Neural cell (in vitro differentiated cells): Measurements from ENCODE around the gene DCBLD1. TPM values are rescaled to one million over a fixed set of nuclear protein-coding genes. Genes with fewer than 3 reads are reported as not detected.

Source experiments
- H2AFZ ChIP-seq: fragments of 200-600, 300-800 bp; sonication (generic), shearing (Covaris generic); 2 replicates; pipeline ENCODE4 v1.6.0; 2014; ENCODE audit warnings: low read depth, mild to moderate bottlenecking, antibody characterized with exemption, low read length, moderate library complexity
- H3F3A ChIP-seq: fragments of 200-600 bp; shearing (Covaris generic); 2 replicates; pipeline ENCODE4 v1.6.1; 2016; ENCODE audit warnings: mild to moderate bottlenecking, moderate library complexity, mixed read lengths, antibody characterized with exemption, low read length; ENCODE audit not compliant: insufficient read depth, poor library complexity, severe bottlenecking
- H3K27ac ChIP-seq: fragments of 200-600, 300-800 bp; sonication (generic), shearing (Covaris generic); 2 replicates; pipeline ENCODE4 v1.5.1; 2014; ENCODE audit warnings: mild to moderate bottlenecking, low read length, moderate library complexity
- H3K27me3 ChIP-seq: fragments of 300-800, 200-600 bp; sonication (generic), shearing (Covaris generic); 2 replicates; pipeline ENCODE4 v1.6.0; 2014; ENCODE audit warnings: mild to moderate bottlenecking, low read depth, low read length, moderate library complexity; ENCODE audit not compliant: insufficient read depth
- H3K36me3 ChIP-seq: fragments of 300-800, 200-600 bp; sonication (generic), shearing (Covaris generic); 2 replicates; pipeline ENCODE4 v1.5.1; 2014; ENCODE audit warnings: mild to moderate bottlenecking, antibody characterized with exemption, low read length, moderate library complexity; ENCODE audit not compliant: insufficient read depth
- H3K4me2 ChIP-seq: fragments of 300-800, 200-600 bp; sonication (generic), shearing (Covaris generic); 2 replicates; pipeline ENCODE4 v1.6.0; 2014; ENCODE audit warnings: mild to moderate bottlenecking, low read length
- H3K4me3 ChIP-seq: fragments of 300-800, 200-600 bp; sonication (generic), shearing (Covaris generic); 2 replicates; pipeline ENCODE4 v1.5.1; 2014; ENCODE audit warnings: mild to moderate bottlenecking, low read length, moderate library complexity
- H3K79me2 ChIP-seq: fragments of 200-600 bp; shearing (Covaris generic); replicated peaks from 2 replicates; pipeline ENCODE4 v1.6.0; 2014; ENCODE audit warnings: mild to moderate bottlenecking, low read length, moderate library complexity; ENCODE audit not compliant: insufficient read depth
- H3K9ac ChIP-seq: fragments of 300-800, 200-600 bp; sonication (generic), shearing (Covaris generic); 2 replicates; pipeline ENCODE4 v1.6.1; 2016; ENCODE audit warnings: mild to moderate bottlenecking, low read length, mixed read lengths
- H3K9me2 ChIP-seq: fragments of 200-600 bp; shearing (Covaris generic); 2 replicates; pipeline ENCODE4 v1.6.1; 2016; ENCODE audit warnings: mild to moderate bottlenecking, low read length, mixed read lengths; ENCODE audit not compliant: insufficient read depth
- H3K9me3 ChIP-seq: fragments of 200-600, 300-800 bp; sonication (generic), shearing (Covaris generic); 2 replicates; pipeline ENCODE4 v1.6.1; 2016; ENCODE audit warnings: mild to moderate bottlenecking, mixed run types, low read length, moderate library complexity, mixed read lengths
- H4K20me1 ChIP-seq: fragments of 200-600 bp; shearing (Covaris generic); 2 replicates; pipeline ENCODE4 v1.6.1; 2016; ENCODE audit warnings: mild to moderate bottlenecking, mixed run types; ENCODE audit not compliant: insufficient read depth
- EP300 ChIP-seq: fragments of 450-650 bp; conservative IDR thresholded peaks from 2 replicates; pipeline ENCODE4 v1.6.1; 2014; ENCODE audit warnings: antibody characterized with exemption, mild to moderate bottlenecking, moderate library complexity; ENCODE audit not compliant: poor library complexity, severe bottlenecking
- EZH2 ChIP-seq: fragments of 200-600, 300-800 bp; shearing (Covaris generic), sonication (generic); IDR thresholded peaks from 2 replicates; pipeline ENCODE4 v1.6.1; 2014; ENCODE audit warnings: antibody characterized with exemption, low read length, borderline replicate concordance, mild to moderate bottlenecking; ENCODE audit not compliant: insufficient read depth, poor library complexity, severe bottlenecking
- MXI1 ChIP-seq: fragments of 450-650 bp; conservative IDR thresholded peaks from 2 replicates; pipeline ENCODE4 v1.6.1; 2014; ENCODE audit warnings: antibody characterized with exemption, mild to moderate bottlenecking; ENCODE audit not compliant: poor library complexity, severe bottlenecking
- POLR2AphosphoS5 ChIP-seq: IDR thresholded peaks from 2 replicates; pipeline ENCODE4 v1.6.1; 2012
- RAD21 ChIP-seq: fragments of 450-650 bp; conservative IDR thresholded peaks from 2 replicates; pipeline ENCODE4 v1.6.1; 2014; ENCODE audit warnings: antibody characterized with exemption, mild to moderate bottlenecking, moderate library complexity
- SMC3 ChIP-seq: fragments of 450-650 bp; conservative IDR thresholded peaks from 2 replicates; pipeline ENCODE4 v1.6.1; 2014; ENCODE audit warnings: antibody characterized with exemption, mild to moderate bottlenecking, moderate library complexity; ENCODE audit not compliant: poor library complexity
- TAF1 ChIP-seq: IDR thresholded peaks from 2 replicates; pipeline ENCODE4 v1.6.1; 2012; ENCODE audit warnings: low read depth
- polyA plus RNA-seq: library from polyadenylated mRNA; depleted of rRNA; stranded (reverse); fragments of >200 nt; gene quantifications from 2 replicates; pipeline ENCODE4 v1.2.3, GENCODE V29; 2014
- TF ChIP-seq, protein P1 (sequence below): IDR thresholded peaks from 2 replicates; pipeline ENCODE4 v1.6.1; 2012; ENCODE audit warnings: borderline replicate concordance
- TF ChIP-seq, protein P2 (sequence below): fragments of 450-650 bp; IDR thresholded peaks from 2 replicates; pipeline ENCODE4 v1.5.1; 2014; ENCODE audit warnings: antibody characterized with exemption, mild to moderate bottlenecking, moderate library complexity; ENCODE audit not compliant: poor library complexity, severe bottlenecking

Gene DCBLD1
- polyA plus RNA-seq, 1 donor from 2014 or later: 11.4 TPM

DNA sequence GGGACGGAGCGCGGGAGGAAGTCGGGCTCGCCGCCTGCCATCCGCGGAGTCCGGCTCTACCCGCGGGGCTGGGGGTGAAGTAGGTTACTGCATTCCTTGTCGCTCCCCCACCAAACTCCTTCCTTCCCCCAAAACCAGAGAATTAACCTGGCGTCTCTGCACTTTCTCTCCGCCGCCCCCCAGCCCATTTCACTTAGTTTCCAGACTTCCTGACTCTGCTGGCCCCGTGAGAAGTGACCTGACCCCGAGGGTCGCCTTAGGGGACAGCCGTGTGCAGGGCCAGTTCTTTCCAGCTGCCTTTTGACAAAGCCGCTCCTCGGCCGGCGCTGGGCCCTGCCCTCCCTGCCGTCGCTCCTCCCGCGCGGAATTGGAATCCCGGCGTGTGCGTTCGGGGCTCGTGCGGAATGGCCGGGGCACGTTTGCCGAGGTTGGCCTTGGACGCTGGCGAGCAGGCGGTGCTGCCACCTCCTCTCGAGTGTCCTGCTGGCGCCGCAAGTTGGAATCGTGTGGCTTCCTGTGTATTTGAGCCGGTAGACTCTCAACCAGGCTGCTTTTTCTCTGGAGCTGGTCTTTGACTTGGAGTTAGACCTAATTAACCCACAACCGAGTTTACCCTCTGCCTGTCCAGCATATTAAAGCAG is 650 bp downstream of the DCBLD1 start:
- Histone ChIP-seq H3K4me3 (peak overlapping the region; percentile 76), H3K27ac (no peak overlapping the region), H3K79me2 (no peaks in the 10 kb centered on the region), H3K9ac (peak overlapping the region; percentile 57), H4K20me1 (no peaks in the 10 kb centered on the region), H2AFZ (peak overlapping the region; percentile 30), H3K27me3 (peaks cover 33% of the 10 kb centered on the region), H3F3A (no peaks in the 10 kb centered on the region), H3K4me2 (peak overlapping the region; percentile 74), H3K9me2 (no peaks in the 10 kb centered on the region), H3K9me3 (no peaks in the 10 kb centered on the region), H3K36me3 (no peaks in the 10 kb centered on the region)
- TF ChIP-seq TAF1: no peak
- peak; percentile 77 for TF ChIP-seq MXI1

DNA sequence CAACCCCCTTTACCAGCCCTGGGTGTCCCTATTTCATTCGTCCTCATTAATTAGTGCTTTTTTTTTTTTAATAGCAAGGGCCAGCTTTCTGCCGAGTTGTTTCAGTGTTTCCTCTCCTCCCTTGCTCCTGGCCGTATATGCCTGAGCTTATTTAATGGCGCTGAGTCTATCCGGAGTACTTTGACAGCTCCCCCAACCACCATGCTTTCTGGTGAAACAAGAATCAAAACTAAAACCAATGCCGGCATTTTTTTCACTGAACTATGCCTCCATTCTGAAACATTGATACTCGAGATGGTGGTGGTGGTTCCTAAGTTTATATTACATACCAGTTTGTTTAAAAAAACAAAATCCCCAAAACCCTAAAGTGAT is 1.2 kb downstream of the DCBLD1 start:
- no peaks in the 10 kb centered on the region for H4K20me1 ChIP-seq
- no peak overlapping the region for H3K27ac ChIP-seq
- peak overlapping the region; percentile 74 for H3K4me2 ChIP-seq
- no peaks in the 10 kb centered on the region for H3K36me3 ChIP-seq
- no peaks in the 10 kb centered on the region for H3K9me3 ChIP-seq
- peak overlapping the region; percentile 76 for H3K4me3 ChIP-seq
- no peak overlapping the region for H2AFZ ChIP-seq
- H3K9ac ChIP-seq: peak overlapping the region; percentile 57
- H3K79me2 ChIP-seq: no peaks in the 10 kb centered on the region
- TF ChIP-seq, protein P1, sequence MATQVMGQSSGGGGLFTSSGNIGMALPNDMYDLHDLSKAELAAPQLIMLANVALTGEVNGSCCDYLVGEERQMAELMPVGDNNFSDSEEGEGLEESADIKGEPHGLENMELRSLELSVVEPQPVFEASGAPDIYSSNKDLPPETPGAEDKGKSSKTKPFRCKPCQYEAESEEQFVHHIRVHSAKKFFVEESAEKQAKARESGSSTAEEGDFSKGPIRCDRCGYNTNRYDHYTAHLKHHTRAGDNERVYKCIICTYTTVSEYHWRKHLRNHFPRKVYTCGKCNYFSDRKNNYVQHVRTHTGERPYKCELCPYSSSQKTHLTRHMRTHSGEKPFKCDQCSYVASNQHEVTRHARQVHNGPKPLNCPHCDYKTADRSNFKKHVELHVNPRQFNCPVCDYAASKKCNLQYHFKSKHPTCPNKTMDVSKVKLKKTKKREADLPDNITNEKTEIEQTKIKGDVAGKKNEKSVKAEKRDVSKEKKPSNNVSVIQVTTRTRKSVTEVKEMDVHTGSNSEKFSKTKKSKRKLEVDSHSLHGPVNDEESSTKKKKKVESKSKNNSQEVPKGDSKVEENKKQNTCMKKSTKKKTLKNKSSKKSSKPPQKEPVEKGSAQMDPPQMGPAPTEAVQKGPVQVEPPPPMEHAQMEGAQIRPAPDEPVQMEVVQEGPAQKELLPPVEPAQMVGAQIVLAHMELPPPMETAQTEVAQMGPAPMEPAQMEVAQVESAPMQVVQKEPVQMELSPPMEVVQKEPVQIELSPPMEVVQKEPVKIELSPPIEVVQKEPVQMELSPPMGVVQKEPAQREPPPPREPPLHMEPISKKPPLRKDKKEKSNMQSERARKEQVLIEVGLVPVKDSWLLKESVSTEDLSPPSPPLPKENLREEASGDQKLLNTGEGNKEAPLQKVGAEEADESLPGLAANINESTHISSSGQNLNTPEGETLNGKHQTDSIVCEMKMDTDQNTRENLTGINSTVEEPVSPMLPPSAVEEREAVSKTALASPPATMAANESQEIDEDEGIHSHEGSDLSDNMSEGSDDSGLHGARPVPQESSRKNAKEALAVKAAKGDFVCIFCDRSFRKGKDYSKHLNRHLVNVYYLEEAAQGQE: no peak
- TF ChIP-seq MXI1 (no peak), RAD21 (no peak), POLR2AphosphoS5 (no peak), TAF1 (no peak), EP300 (no peak), SMC3 (no peak), EZH2 (no peak)
- TF ChIP-seq, protein P2, sequence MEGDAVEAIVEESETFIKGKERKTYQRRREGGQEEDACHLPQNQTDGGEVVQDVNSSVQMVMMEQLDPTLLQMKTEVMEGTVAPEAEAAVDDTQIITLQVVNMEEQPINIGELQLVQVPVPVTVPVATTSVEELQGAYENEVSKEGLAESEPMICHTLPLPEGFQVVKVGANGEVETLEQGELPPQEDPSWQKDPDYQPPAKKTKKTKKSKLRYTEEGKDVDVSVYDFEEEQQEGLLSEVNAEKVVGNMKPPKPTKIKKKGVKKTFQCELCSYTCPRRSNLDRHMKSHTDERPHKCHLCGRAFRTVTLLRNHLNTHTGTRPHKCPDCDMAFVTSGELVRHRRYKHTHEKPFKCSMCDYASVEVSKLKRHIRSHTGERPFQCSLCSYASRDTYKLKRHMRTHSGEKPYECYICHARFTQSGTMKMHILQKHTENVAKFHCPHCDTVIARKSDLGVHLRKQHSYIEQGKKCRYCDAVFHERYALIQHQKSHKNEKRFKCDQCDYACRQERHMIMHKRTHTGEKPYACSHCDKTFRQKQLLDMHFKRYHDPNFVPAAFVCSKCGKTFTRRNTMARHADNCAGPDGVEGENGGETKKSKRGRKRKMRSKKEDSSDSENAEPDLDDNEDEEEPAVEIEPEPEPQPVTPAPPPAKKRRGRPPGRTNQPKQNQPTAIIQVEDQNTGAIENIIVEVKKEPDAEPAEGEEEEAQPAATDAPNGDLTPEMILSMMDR: no peak
- H3K9me2 ChIP-seq: no peaks in the 10 kb centered on the region
- peaks cover 33% of the 10 kb centered on the region for H3K27me3 ChIP-seq
- no peaks in the 10 kb centered on the region for H3F3A ChIP-seq
